Measurements from ENCODE around the gene TKT. TPM values are rescaled to one million over a fixed set of nuclear protein-coding genes. Genes with fewer than 3 reads are reported as not detected.
A peak's percentile ranks its signal among the peaks of the same experiment; 100 is the strongest.
"Not testable (repeated sequence)": the region's sequence is repeated elsewhere in the genome, so short reads cannot be mapped to it uniquely, and the experiment has no call there.

The TKT gene
- total and polyA plus RNA-seq, 8 donors, result 84.9 to 385 (median 140) TPM

- intact Hi-C loops (cut with DNase I; ENCODE audit: low total_unique reads), result no loop called here
- peak; percentile 81 to 92 for DNase-seq
- Histone ChIP-seq H3K27me3 (no peaks in the 10 kb centered on the region), H3K4me1 (peaks cover 43 to 61% (median 59%) of the 10 kb centered on the region in 4 donors), H3K9me3 (no peaks in the 10 kb centered on the region), H3K27ac (peak overlapping the region; percentile 85 to 98 (median 92)), H3K4me3 (peak overlapping the region; percentile 82 to 97 (median 92)), H3K36me3 (no peaks in the 10 kb centered on the region)
- TF ChIP-seq EP300 (IDR thresholded peaks at IDR 0.05), result no peak
- peak in 2 of 3 donors; percentile 44 to 54 for TF ChIP-seq POLR2AphosphoS5 (IDR thresholded peaks at IDR 0.05)
- WGBS, 5 donors, result 2 to 3% (median 2%) methylated on average over 31 to 32 of the region's 32 CpGs
Measured at GRCh38 chr3:53254509-53255422, 1.1 kb downstream of the TKT start.

- Histone ChIP-seq H3K36me3 (no peaks in the 10 kb centered on the region), H3K4me3 (peak overlapping the region; percentile 82 to 97 (median 92)), H3K9me3 (no peaks in the 10 kb centered on the region), H3K4me1 (peaks cover 43 to 69% (median 66%) of the 10 kb centered on the region in 4 donors), H3K27ac (peak overlapping the region in 4 of 5 donors; percentile 85 to 98 (median 89)), H3K27me3 (no peaks in the 10 kb centered on the region)
- TF ChIP-seq EP300 (IDR thresholded peaks at IDR 0.05) (no peak), CTCF (IDR thresholded peaks at IDR 0.05) (no peak), POLR2AphosphoS5 (IDR thresholded peaks at IDR 0.05) (no peak), POLR2A (IDR thresholded peaks at IDR 0.05) (no peak)
- DNase-seq, result no peak
- intact Hi-C loops (cut with DNase I; ENCODE audit: low total_unique reads), result no loop called here
- 60 to 65% (median 64%) methylated on average over 7 of the region's 7 CpGs for WGBS, 5 donors
Measured at GRCh38 chr3:53253707-53254508, 1.9 kb downstream of the TKT start.

- 83 to 96% (median 88%) methylated on average over 8 of the region's 8 CpGs for WGBS, 5 donors
- intact Hi-C loops (cut with DNase I; ENCODE audit: low total_unique reads); DNase-seq; H3K27me3 ChIP-seq; H3K36me3 ChIP-seq; H3K9me3 ChIP-seq: not testable (repeated sequence)
- Histone ChIP-seq H3K27ac (peak overlapping the region in 2 of 5 donors; percentile 69 to 85), H3K4me3 (peak overlapping the region in 2 of 4 donors; percentile 82 to 96), H3K4me1 (peaks cover 43 to 79% (median 67%) of the 10 kb centered on the region in 4 donors)
Measured at GRCh38 chr3:53252947-53253322, 2.9 kb downstream of the TKT start.

GRCh38 chr3:53252096-53252946 lies 3.5 kb downstream of the TKT start:
- H3K27me3 ChIP-seq, result no peaks in the 10 kb centered on the region
- TF ChIP-seq POLR2AphosphoS5 (IDR thresholded peaks at IDR 0.05) (no peak), CTCF (IDR thresholded peaks at IDR 0.05) (no peak), POLR2A (IDR thresholded peaks at IDR 0.05) (no peak)
- intact Hi-C loops (cut with DNase I; ENCODE audit: low total_unique reads), result no loop called here
- H3K27ac ChIP-seq, result peak overlapping the region in 4 of 5 donors; percentile 11 to 85 (median 57)
- H3K4me1 ChIP-seq, result peaks cover 43 to 85% (median 70%) of the 10 kb centered on the region in 4 donors
- WGBS, 5 donors, result 31 to 46% (median 32%) methylated on average over 10 of the region's 10 CpGs
- peak in 1 of 2 donors; percentile 37 for DNase-seq
- peak overlapping the region in 2 of 4 donors; percentile 82 to 96 for H3K4me3 ChIP-seq
- no peaks in the 10 kb centered on the region for H3K9me3 ChIP-seq
- no peaks in the 10 kb centered on the region for H3K36me3 ChIP-seq

Measured in stomach (tissue), 9 donors.